GM10248 (cell line): Measurements from ENCODE around the gene PHOSPHO2.

Experiments used
- CTCF ChIA-PET: fragments of 300-600 bp; sonication (Branson Sonifier 250); formaldehyde crosslinking; extraction: SDS; loops from one replicate; lab custom pipeline; 2021; ENCODE audit warnings: antibody characterized with exemption; lab: Yijun Ruan, JAX
- POLR2A ChIA-PET: fragments of 350-650 bp; sonication (Branson Sonifier 250); formaldehyde crosslinking; extraction: SDS; loops from one replicate; lab custom pipeline; 2020; ENCODE audit warnings: antibody characterized with exemption; lab: Yijun Ruan, JAX
- DNase-seq: peaks from one replicate; pipeline ENCODE4 v3.0.0; 2012; ENCODE audit errors: extremely low spot score
- CTCF ChIP-seq: IDR thresholded peaks from 2 replicates; pipeline ENCODE4 v1.5.1; 2012; ENCODE audit warnings: mild to moderate bottlenecking, low read depth; ENCODE audit errors: extremely low read depth, missing control alignments, control extremely low read depth

PHOSPHO2 gene

GRCh38 chr2:169717691-169718063, 23.4 kb downstream of the PHOSPHO2 start:
- DNase-seq = no peak
- TF ChIP-seq CTCF = no peak
- POLR2A ChIA-PET = no interaction called here
- CTCF ChIA-PET = no interaction called here

DNA sequence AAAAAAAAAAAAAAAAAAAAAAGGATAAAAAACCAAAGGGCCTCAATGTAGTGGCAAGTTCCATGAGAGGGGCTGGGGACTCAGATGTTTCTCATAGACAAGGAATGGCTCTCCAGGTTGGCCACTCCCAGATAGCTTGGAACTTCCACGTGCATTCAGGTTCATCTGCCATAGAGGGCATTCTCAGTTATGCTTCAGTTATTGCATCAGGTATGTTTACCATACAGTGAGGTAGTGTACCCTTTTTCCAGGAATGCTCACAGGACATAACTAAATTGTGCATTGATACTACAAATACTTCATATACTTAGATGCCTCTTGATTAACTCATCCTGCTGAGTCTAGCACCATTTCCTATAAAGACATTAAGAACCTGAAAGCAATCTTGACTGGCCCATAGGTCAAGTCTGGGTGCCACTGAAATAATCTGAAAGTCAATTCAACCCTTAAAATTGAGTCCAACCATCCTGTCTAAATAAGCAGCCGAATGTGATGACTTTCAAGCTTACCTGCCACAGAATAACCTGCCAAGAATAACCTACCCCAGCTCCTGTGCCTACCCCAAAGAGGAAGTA, 24.7 kb downstream of the PHOSPHO2 start:
- ChIA-PET POLR2A (no interaction called here), CTCF (interaction anchor here (0.6 to 1.8 kb wide), 3 partner anchors 14 to 86 kb away, joined by 3 to 5 read pairs (median 4); no protein-coding TSS in a partner anchor)
- DNase-seq = no peak
- no peak for TF ChIP-seq CTCF

DNA sequence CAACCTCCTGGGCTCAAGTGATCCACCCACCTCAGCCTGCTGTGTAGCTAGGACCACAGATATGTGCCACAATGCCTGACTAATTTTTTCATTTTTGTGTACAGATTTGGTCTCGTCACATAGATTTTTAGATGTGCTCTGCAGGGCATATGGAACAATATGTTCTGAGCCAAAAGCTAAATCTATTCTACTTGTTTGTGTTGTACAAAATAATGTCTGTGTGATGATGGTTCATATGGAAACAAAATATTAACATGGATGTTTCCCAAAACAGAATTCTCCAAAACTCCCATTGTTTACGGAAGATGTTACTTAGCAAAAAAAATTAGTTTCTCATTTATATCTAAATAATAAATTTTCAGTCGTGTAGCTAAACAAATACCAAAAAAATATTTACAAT, 26.7 kb downstream of the PHOSPHO2 start:
- ChIA-PET POLR2A (no interaction called here), CTCF (no interaction called here)
- TF ChIP-seq CTCF = no peak
- no peak for DNase-seq

- ChIA-PET POLR2A (interaction anchor here (0.6 kb wide), 1 partner anchor 238 kb away, joined by 4 read pairs; no protein-coding TSS in a partner anchor), CTCF (interaction anchor here (1.1 kb wide), 1 partner anchor 10 kb away, joined by 5 read pairs; no protein-coding TSS in a partner anchor)
- no peak for TF ChIP-seq CTCF
- DNase-seq = no peak
Observed at GRCh38 chr2:169727065-169727464, 32.8 kb downstream of the PHOSPHO2 start.

DNA sequence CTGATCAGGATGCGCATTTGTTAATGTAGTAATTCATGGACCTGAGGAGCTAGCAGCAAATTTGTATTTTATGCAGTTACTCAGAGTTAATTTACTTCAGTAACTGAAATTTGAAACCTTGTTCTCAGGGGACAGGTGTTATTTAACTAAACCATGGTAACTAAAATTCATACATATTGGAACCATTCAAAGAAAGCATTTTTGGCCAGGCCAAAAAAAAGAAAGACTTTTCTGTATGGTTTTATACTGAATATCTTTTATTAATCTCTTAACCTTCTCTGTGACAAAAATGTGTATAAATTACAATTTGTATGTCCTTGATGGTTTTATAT, 35.0 kb downstream of the PHOSPHO2 start:
- no peak for TF ChIP-seq CTCF
- ChIA-PET CTCF (no interaction called here), POLR2A (no interaction called here)
- DNase-seq = no peak

GRCh38 chr2:169732075-169732474, 37.8 kb downstream of the PHOSPHO2 start:
- DNase-seq = no peak
- ChIA-PET CTCF (interaction anchor here (0.8 to 2.2 kb wide), 5 partner anchors 9 to 197 kb away, joined by 3 to 6 read pairs (median 3); no protein-coding TSS in a partner anchor), POLR2A (no interaction called here)
- no peak for TF ChIP-seq CTCF
